Measurements from ENCODE around the gene CTH. TPM values are rescaled to one million over a fixed set of nuclear protein-coding genes. Genes with fewer than 3 reads are reported as not detected.

Gene CTH
- total RNA-seq, 1 experiment from 2014 or later = 15.9 TPM

DNA sequence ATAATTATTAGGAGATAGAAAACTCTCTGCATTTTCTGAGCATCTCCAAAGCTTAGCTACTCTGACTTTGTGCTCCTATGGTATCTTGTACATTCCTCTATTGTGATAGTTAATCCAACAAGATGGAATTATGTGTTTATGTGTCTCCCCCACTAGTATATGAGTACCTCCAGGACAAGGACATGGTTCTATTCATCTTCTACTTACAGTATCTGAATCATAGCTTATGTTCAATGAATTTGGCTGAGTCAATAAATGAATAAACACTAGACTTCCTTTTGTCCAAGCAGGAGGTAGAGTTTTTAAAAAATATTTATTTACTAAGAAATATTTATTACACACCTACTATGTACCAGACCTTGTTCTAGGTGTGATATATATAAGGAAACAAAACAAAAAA lies 18.4 kb upstream of the CTH start:
- intact Hi-C loops (cut with micrococcal nuclease; ENCODE audit: unreplicated experiment) = no loop called here
- CTCF ChIA-PET = interaction anchor here (0.6 kb wide), 1 partner anchor 1204 kb away, joined by 3 read pairs; no protein-coding TSS in a partner anchor
- Mint-ChIP-seq H3K27me3 (ENCODE audit: unreplicated experiment) (no peaks in the 10 kb centered on the region), H3K27ac (ENCODE audit: unreplicated experiment) (no peak overlapping the region), H3K9me3 (ENCODE audit: low read depth, unreplicated experiment) (no peaks in the 10 kb centered on the region), H3K4me3 (ENCODE audit: low read depth, unreplicated experiment) (no peak overlapping the region), H3K36me3 (ENCODE audit: insufficient read depth, unreplicated experiment) (no peaks in the 10 kb centered on the region), H3K4me1 (ENCODE audit: low read depth, unreplicated experiment) (no peaks in the 10 kb centered on the region)
- no TSS peak for BruUV-seq (replicated peaks)
- no peak for DNase-seq
- TF ChIP-seq, protein P1, sequence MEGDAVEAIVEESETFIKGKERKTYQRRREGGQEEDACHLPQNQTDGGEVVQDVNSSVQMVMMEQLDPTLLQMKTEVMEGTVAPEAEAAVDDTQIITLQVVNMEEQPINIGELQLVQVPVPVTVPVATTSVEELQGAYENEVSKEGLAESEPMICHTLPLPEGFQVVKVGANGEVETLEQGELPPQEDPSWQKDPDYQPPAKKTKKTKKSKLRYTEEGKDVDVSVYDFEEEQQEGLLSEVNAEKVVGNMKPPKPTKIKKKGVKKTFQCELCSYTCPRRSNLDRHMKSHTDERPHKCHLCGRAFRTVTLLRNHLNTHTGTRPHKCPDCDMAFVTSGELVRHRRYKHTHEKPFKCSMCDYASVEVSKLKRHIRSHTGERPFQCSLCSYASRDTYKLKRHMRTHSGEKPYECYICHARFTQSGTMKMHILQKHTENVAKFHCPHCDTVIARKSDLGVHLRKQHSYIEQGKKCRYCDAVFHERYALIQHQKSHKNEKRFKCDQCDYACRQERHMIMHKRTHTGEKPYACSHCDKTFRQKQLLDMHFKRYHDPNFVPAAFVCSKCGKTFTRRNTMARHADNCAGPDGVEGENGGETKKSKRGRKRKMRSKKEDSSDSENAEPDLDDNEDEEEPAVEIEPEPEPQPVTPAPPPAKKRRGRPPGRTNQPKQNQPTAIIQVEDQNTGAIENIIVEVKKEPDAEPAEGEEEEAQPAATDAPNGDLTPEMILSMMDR (IDR thresholded peaks at IDR 0.05; ENCODE audit: unreplicated experiment) = no peak

- TF ChIP-seq, protein P1 (IDR thresholded peaks at IDR 0.05; ENCODE audit: unreplicated experiment) = no peak
- no peak for DNase-seq
- no TSS peak for BruUV-seq (replicated peaks)
- CTCF ChIA-PET = no interaction called here
- H3K9me3 Mint-ChIP-seq (ENCODE audit: low read depth, unreplicated experiment) = no peaks in the 10 kb centered on the region
- H3K27ac Mint-ChIP-seq (ENCODE audit: unreplicated experiment) = no peak overlapping the region
- no peaks in the 10 kb centered on the region for H3K36me3 Mint-ChIP-seq (ENCODE audit: insufficient read depth, unreplicated experiment)
- no peak overlapping the region for H3K4me3 Mint-ChIP-seq (ENCODE audit: low read depth, unreplicated experiment)
- intact Hi-C loops (cut with micrococcal nuclease; ENCODE audit: unreplicated experiment) = no loop called here
- H3K27me3 Mint-ChIP-seq (ENCODE audit: unreplicated experiment) = no peaks in the 10 kb centered on the region
- no peaks in the 10 kb centered on the region for H3K4me1 Mint-ChIP-seq (ENCODE audit: low read depth, unreplicated experiment)
These were observed 14.5 kb upstream of the CTH start for GRCh38 chr1:70396607-70397006.

DNA sequence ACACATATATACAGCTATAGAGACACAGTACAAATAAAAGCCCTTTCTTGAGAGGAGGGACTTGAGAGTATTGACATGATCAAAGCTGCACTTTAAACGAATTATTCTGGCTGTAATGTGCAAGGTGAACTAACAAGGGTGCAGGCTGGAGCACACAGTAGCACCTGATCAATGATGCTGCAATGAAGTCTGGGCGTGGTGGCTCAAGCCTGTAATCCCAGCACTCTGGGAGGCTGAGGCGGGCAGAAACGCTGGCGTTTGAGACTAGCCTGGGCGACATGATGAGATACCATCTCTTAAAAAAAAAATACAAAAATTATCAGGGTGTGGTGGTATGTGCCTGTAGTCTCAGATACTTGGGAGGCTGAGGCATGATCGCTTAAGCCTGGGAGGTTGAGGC lies 14.1 kb upstream of the CTH start:
- Mint-ChIP-seq H3K4me3 (ENCODE audit: low read depth, unreplicated experiment) (no peak overlapping the region), H3K27ac (ENCODE audit: unreplicated experiment) (no peak overlapping the region), H3K4me1 (ENCODE audit: low read depth, unreplicated experiment) (no peaks in the 10 kb centered on the region), H3K36me3 (ENCODE audit: insufficient read depth, unreplicated experiment) (no peaks in the 10 kb centered on the region), H3K9me3 (ENCODE audit: low read depth, unreplicated experiment) (no peaks in the 10 kb centered on the region), H3K27me3 (ENCODE audit: unreplicated experiment) (no peaks in the 10 kb centered on the region)
- CTCF ChIA-PET = no interaction called here
- TF ChIP-seq, protein P1 (IDR thresholded peaks at IDR 0.05; ENCODE audit: unreplicated experiment) = no peak
- no TSS peak for BruUV-seq (replicated peaks)
- no peak for DNase-seq
- intact Hi-C loops (cut with micrococcal nuclease; ENCODE audit: unreplicated experiment) = no loop called here

DNA sequence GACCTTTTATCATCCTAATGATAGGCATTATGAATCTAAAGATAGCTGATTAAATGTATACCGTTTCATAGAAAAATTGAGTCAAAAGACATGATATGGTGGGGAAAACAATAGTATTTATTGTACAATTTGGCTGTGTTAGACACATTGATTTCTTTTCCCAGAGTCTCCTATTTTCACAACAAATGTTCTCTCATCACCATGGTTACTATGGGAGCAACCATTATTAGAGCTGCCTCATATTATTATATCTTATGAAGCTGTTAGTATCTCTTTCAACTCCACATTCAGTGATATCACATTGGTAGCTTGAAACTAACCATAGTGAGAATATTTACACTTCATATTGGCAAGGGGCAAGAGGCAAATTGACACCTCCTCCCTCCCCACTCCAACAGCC lies 10.7 kb upstream of the CTH start:
- CTCF ChIA-PET = interaction anchor here (0.6 to 1.1 kb wide), 2 partner anchors 11 kb away, joined by 3 read pairs; partner anchors contain the start of gene CTH
- DNase-seq = no peak
- TF ChIP-seq, protein P1 (IDR thresholded peaks at IDR 0.05; ENCODE audit: unreplicated experiment) = no peak
- H3K27ac Mint-ChIP-seq (ENCODE audit: unreplicated experiment) = no peak overlapping the region
- H3K4me1 Mint-ChIP-seq (ENCODE audit: low read depth, unreplicated experiment) = no peaks in the 10 kb centered on the region
- intact Hi-C loops (cut with micrococcal nuclease; ENCODE audit: unreplicated experiment) = no loop called here
- no TSS peak for BruUV-seq (replicated peaks)
- no peaks in the 10 kb centered on the region for H3K9me3 Mint-ChIP-seq (ENCODE audit: low read depth, unreplicated experiment)
- no peaks in the 10 kb centered on the region for H3K36me3 Mint-ChIP-seq (ENCODE audit: insufficient read depth, unreplicated experiment)
- no peaks in the 10 kb centered on the region for H3K27me3 Mint-ChIP-seq (ENCODE audit: unreplicated experiment)
- no peak overlapping the region for H3K4me3 Mint-ChIP-seq (ENCODE audit: low read depth, unreplicated experiment)

Measured in Calu3 (cell line).